GM12891 (cell line): ENCODE measurements around the gene MYLK4.

Experiments
- PAX5 ChIP-seq: IDR thresholded peaks from 2 replicates; pipeline ENCODE4 v1.6.1; 2011; ENCODE audit warnings: low read length, moderate library complexity, mild to moderate bottlenecking; ENCODE audit not compliant: insufficient read depth, severe bottlenecking
- POLR2A ChIP-seq: IDR thresholded peaks from 2 replicates; pipeline ENCODE4 v1.6.1; 2011; ENCODE audit warnings: low read depth, low read length, control low read depth
- POLR2AphosphoS5 ChIP-seq: IDR thresholded peaks from 2 replicates; pipeline ENCODE4 v1.6.1; 2011; ENCODE audit warnings: low read depth, low read length, control low read depth
- SPI1 ChIP-seq: IDR thresholded peaks from 2 replicates; pipeline ENCODE4 v1.6.1; 2011; ENCODE audit warnings: low read depth, low read length, control low read depth
- TAF1 ChIP-seq: IDR thresholded peaks from 2 replicates; pipeline ENCODE4 v1.6.1; 2011; ENCODE audit warnings: low read depth, low read length, control low read depth

GRCh38 chr6:2799936-2800527, 49.3 kb upstream of the MYLK4 start:
- no peak for TF ChIP-seq POLR2AphosphoS5
- no peak for TF ChIP-seq TAF1
- no peak for TF ChIP-seq POLR2A
- TF ChIP-seq SPI1 = no peak
- no peak for TF ChIP-seq PAX5
